Stimulated activated memory B cell treated with anti-CD40 and anti-IgM and Interleukin-4, amounts not matched to agents 10 μg/mL and 1 μg/mL and 100 μg/mL, for 72 hours (primary cell): ENCODE data around the gene HSD17B14.
"Not testable (repeated sequence)": the region's sequence is repeated elsewhere in the genome, so short reads cannot be mapped to it uniquely, and the experiment has no call there.

Source experiments
- ATAC-seq: fragments of 150-1000 bp; cut with Tn5 transposase; 2 replicates; pipeline ENCODE4 v1.10.0; 2021
- H3K27ac Mint-ChIP-seq: one replicate; pipeline ENCODE4 v1.8.0; 2022; ENCODE audit warnings: mild to moderate bottlenecking, mixed read lengths
- H3K27me3 Mint-ChIP-seq: one replicate; pipeline ENCODE4 v1.8.0; 2022; ENCODE audit warnings: mixed read lengths
- H3K36me3 Mint-ChIP-seq: one replicate; pipeline ENCODE4 v1.8.0; 2022; ENCODE audit warnings: mixed read lengths
- H3K4me1 Mint-ChIP-seq: one replicate; pipeline ENCODE4 v1.8.0; 2022; ENCODE audit warnings: mixed read lengths
- H3K4me3 Mint-ChIP-seq: one replicate; pipeline ENCODE4 v1.8.0; 2022; ENCODE audit warnings: mild to moderate bottlenecking, moderate library complexity, mixed read lengths
- H3K9me3 Mint-ChIP-seq: one replicate; pipeline ENCODE4 v1.8.0; 2022; ENCODE audit warnings: mixed read lengths

Gene HSD17B14

DNA sequence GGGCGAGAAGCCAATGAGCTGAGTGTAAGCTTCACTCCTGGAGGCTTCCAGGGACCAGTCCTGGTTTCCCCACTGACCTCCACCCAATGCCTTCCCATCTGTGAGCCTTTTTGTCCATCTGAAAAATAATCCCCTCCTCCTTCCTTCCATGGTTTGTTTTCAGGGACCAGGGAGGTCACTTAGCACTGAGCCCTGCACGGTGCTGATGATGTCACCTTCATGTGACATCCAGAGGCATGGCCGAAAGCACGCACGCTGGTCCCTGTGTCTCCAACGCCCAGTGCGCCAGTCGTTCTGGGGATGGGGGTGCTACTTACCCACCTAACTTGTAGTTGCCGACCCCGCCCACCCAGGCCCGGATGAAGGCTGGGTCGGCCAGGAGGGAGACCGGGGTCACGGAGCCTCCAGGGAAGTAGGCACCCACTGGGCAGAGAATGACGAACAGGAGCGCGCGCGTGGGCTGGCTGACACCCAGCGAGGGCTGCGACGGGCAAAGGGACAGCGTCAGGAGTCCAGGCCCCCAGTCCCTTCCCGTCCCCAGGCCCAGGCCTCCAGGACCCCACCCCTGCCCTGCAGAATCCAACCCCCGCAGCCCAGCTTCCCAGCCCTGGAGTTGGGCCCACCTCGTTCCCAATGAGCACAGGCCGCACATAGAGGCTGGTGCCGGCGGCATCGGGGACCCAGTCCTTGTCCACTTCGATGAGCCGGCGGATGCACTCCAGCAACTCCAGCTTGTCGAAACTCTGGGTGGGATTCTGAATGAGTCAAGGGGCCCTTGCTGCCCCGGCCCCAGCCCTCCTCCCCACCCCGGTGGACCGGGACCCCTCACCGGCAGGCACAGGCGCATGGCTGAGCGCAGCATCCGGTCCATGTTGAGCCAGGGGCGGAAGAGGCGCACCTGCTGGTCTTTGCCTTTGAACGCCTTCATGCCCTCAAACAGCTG is 36.7 kb downstream of the HSD17B14 start:
- Mint-ChIP-seq H3K4me1 (peaks cover 16% of the 10 kb centered on the region), H3K9me3 (no peaks in the 10 kb centered on the region), H3K27ac (no peak overlapping the region), H3K36me3 (no peaks in the 10 kb centered on the region), H3K27me3 (no peaks in the 10 kb centered on the region), H3K4me3 (no peak overlapping the region)
- no peak for ATAC-seq

DNA sequence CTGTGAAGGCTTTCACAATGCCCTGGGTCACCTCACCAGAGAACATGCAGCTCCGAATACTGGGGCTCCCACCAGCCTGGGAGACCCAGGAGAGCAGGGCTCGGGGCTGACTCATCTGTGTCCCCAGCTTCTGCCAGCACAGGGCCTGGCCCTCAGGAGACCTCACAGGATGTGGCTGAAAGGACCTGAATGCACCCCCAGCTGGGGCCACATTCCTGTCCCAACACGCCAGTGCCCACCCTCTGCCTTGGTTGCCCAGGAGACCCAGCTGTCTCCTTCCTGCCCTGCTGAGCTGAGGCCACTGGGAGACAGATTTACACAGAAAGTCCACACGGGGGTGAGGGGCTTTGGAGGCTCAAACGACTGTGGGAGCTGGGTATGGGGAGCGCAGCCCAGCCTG is 37.4 kb downstream of the HSD17B14 start:
- Mint-ChIP-seq H3K9me3 (no peaks in the 10 kb centered on the region), H3K4me1 (peaks cover 20% of the 10 kb centered on the region), H3K27me3 (no peaks in the 10 kb centered on the region), H3K4me3 (no peak overlapping the region), H3K27ac (no peak overlapping the region), H3K36me3 (no peaks in the 10 kb centered on the region)
- ATAC-seq = no peak

DNA sequence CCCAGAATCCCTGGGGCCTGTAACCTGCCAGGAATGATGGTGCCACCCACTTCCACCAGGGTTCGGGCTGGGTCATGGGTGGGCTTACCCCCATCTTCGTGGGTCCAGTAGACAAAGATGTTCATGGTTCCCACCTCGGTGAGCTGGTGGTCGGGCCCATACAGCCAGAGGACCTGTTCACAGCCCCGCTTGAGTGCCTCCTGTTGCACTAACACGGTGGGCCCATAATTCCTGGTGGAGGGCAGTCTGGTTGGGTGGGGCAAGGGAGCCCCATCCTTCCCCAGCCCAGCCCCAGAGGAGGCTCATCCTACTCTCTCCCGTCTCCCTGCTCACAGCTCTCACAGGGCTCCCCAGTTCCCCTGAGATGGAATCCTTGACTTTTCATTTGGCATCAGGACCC is 39.2 kb downstream of the HSD17B14 start:
- no peak for ATAC-seq
- Mint-ChIP-seq H3K36me3 (no peaks in the 10 kb centered on the region), H3K4me1 (peaks cover 20% of the 10 kb centered on the region), H3K27me3 (no peaks in the 10 kb centered on the region), H3K27ac (no peak overlapping the region), H3K4me3 (no peak overlapping the region), H3K9me3 (no peaks in the 10 kb centered on the region)

DNA sequence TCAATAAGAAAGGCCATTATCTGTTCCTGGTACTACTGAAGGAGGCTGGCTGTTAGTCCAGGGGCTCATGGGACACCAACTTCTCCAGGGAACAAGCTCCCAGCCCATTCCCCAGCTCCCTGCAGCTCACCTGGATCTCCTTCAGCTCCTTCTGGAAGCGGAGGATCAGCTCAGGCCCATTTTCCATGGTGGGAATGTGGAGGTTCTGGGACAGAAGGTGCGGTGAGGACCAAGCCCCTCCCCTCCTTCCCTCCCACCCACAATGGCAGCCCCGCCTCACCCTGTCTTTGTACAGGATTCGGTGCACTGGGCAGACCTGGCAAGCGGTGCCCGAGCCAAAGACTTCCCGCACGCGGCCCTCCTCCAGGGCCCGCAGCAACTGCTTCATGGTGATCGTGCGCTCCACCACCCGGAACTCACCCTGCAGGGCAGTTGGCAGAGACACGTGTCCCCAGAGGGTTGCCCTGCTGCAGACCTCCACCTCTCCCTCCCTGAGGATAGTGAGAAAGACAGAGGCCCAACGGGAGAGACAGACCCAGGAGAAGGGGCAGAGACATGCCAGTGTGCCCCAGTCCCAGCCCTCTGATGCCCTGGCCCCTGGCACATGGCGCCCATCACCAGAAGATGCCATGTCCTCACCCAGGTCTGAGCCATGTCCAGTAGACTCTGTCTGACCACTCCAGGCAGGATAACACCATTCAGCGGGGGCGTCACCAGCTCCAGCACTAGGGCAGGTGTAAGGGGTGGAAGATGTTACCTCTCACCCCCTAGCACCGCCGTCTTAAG is 39.8 kb downstream of the HSD17B14 start:
- Mint-ChIP-seq H3K36me3 (no peaks in the 10 kb centered on the region), H3K9me3 (no peaks in the 10 kb centered on the region), H3K27me3 (no peaks in the 10 kb centered on the region), H3K27ac (no peak overlapping the region), H3K4me3 (no peak overlapping the region), H3K4me1 (peaks cover 20% of the 10 kb centered on the region)
- no peak for ATAC-seq

DNA sequence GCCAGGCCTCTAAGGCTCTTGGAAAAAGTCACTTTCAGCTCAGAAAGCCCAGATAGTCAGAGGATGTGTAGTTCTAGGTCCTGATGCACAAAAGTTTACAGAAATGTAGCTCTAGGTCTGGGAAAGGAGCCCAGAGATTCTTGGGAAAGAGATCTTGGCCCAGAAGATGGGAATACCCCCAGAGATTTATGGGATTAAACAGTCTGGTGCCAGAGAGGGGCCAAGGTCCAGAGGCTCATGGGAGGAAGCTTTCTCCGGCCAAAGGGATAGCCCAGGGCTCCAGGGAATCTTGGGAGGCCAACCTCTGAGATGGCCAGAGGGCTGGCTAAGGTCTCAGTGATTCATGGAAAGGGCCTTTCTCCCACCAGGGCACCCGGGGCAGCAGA is 40.6 kb downstream of the HSD17B14 start:
- peak overlapping the region; percentile 92 for H3K27ac Mint-ChIP-seq
- ATAC-seq = no peak
- peaks cover 20% of the 10 kb centered on the region for H3K4me1 Mint-ChIP-seq
- H3K4me3 Mint-ChIP-seq = peak overlapping the region; percentile 93
- no peaks in the 10 kb centered on the region for H3K36me3 Mint-ChIP-seq
- H3K9me3 Mint-ChIP-seq = no peaks in the 10 kb centered on the region
- no peaks in the 10 kb centered on the region for H3K27me3 Mint-ChIP-seq

DNA sequence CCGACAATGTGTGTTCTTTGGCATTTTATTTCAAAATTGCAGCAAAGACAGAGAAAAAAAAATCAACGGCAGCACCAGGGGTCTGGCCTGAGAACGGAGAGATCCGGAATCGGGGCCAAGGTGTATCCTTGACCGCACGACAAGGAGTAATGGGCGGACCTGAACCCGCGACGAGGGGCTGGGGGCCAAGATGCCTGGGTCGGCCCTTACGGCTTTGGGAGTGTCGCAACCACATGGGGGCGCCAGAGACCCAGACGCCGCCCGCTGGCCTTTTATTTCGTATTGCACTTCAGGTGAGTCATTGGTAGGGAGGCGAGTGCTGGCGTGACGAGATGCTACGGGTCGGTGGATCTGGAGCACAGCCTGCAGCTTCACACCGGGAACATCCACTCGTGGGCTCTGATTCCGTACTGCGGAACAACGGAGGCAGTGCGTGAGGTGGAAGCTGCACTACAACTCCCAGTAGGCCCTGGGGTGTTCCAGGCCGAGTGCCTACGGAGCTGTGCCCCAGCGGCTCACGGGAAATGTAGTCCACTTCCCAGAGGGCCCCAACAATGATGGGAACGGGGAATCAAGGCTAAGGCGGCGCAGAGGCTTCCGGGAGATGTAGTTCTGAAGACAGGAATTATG is 41.1 kb downstream of the HSD17B14 start:
- H3K36me3 Mint-ChIP-seq = no peaks in the 10 kb centered on the region

DNA sequence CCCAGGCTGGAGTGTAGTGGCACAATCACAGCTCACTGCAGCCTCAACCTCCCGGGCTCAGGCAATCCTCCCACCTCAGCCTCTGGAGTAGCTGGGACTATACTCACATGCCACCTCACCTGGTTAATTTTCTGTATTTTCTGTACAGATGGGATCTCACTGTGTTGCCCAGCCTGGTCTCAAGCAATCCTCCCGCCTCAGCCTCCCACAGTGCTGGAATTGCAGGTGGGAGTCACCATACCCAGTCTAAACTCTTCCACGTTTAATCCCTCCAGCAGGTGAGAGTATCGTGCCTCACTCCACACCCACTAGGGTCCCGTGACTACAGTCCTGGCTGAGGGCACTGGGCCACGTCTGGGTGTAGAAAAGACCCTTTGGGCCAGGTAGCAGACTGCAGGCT is 42.0 kb downstream of the HSD17B14 start:
- Mint-ChIP-seq H3K9me3 (no peaks in the 10 kb centered on the region), H3K4me1 (peaks cover 20% of the 10 kb centered on the region), H3K27me3 (no peaks in the 10 kb centered on the region), H3K27ac (peak overlapping the region; percentile 92), H3K4me3 (peak overlapping the region; percentile 93), H3K36me3 (no peaks in the 10 kb centered on the region)
- no peak for ATAC-seq

More for the DNA sequence above, 41.1 kb downstream of the HSD17B14 start:
- ATAC-seq = peak; percentile 97
- H3K9me3 Mint-ChIP-seq = no peaks in the 10 kb centered on the region
- peaks cover 20% of the 10 kb centered on the region for H3K4me1 Mint-ChIP-seq
- peak overlapping the region; percentile 92 for H3K27ac Mint-ChIP-seq
- no peaks in the 10 kb centered on the region for H3K27me3 Mint-ChIP-seq
- H3K4me3 Mint-ChIP-seq = peak overlapping the region; percentile 93

DNA sequence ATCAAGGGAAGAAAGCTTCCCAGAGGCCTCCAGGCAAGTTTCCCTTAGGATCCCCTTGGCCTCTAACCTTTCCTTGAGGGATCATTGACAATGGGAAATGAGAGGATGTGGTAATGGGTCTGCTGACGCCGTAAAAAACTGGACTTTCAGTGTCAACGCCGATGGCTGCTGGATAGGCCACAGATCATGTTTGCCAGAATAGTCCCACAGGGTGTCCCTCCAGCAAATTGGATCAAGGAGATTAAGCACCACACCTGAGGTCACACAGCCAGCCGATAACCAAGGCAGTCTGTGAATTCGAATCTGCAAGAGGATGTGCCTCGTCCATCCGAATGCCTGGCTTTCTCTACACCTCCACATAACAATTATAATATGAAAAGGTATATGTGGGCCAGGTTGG is 43.0 kb downstream of the HSD17B14 start:
- no peak for ATAC-seq
- H3K4me3 Mint-ChIP-seq = no peak overlapping the region
- H3K27ac Mint-ChIP-seq = no peak overlapping the region
- no peaks in the 10 kb centered on the region for H3K36me3 Mint-ChIP-seq
- no peaks in the 10 kb centered on the region for H3K27me3 Mint-ChIP-seq
- H3K9me3 Mint-ChIP-seq = no peaks in the 10 kb centered on the region
- H3K4me1 Mint-ChIP-seq = peaks cover 20% of the 10 kb centered on the region

DNA sequence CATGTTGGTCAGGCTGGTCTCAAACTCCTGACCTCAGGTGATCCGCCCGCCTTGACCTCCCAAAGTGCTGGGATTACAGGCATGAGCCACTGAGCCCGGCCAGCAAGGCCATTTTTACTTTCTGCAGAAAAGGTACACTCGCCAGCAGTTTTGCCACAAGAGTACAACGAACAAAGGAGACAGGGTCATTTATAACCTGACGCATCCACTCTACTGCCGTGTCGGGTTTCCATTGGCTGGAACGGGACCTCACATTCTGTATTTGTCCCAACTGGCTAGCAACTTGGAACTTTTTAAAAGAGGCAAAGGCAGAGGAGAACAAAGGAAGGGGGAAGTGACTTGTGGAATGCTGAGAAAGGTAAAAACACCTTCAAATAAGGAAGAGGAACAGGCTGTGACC is 49.0 kb downstream of the HSD17B14 start:
- ATAC-seq, H3K36me3 Mint-ChIP-seq, H3K9me3 Mint-ChIP-seq, H3K27me3 Mint-ChIP-seq, H3K4me3 Mint-ChIP-seq, H3K4me1 Mint-ChIP-seq, H3K27ac Mint-ChIP-seq: not testable (repeated sequence)

DNA sequence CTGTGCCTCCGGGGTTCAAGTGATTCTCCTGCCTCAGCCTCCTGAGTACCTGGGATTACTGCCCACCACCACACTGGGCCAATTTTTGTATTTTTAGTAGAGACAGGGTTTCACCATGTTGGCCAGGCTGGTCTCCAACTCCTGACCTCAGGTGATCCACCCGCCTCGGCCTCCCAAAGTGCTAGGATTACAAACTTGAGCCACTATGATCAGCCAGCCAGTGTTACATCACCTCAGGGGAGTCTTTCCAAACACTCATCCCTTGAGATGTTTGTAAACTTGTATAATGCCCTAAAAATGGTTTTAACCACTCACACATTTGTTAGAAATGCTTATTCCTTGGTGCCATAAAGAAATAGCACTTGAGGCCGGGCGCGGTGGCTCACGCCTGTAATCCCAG is 49.9 kb downstream of the HSD17B14 start:
- not testable (repeated sequence) for H3K36me3 Mint-ChIP-seq, H3K27ac Mint-ChIP-seq, ATAC-seq, H3K9me3 Mint-ChIP-seq, H3K4me3 Mint-ChIP-seq, H3K27me3 Mint-ChIP-seq
- peaks cover 17% of the 10 kb centered on the region for H3K4me1 Mint-ChIP-seq

DNA sequence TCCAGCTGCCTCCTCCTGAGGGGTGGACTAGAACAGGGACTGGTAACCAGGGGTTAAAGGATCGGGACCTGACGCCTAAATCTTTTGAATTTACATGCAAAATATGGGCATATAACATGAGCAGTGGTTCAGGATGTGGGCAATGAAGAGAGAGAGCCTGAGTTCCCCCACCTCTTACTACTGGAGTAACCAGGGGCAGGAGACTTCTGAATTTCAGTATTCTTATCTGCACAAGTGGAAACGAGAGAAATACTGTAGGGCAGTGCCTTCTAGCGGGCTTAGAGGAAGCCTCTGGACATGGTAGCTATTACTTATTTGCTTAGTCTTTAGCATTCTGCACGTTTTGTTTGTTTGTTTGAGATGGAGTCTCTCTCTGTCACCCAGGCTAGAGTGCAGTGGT is 51.8 kb downstream of the HSD17B14 start:
- Mint-ChIP-seq H3K9me3 (no peaks in the 10 kb centered on the region), H3K4me3 (no peak overlapping the region), H3K36me3 (no peaks in the 10 kb centered on the region), H3K27me3 (no peaks in the 10 kb centered on the region), H3K4me1 (peaks cover 30% of the 10 kb centered on the region), H3K27ac (no peak overlapping the region)
- no peak for ATAC-seq

DNA sequence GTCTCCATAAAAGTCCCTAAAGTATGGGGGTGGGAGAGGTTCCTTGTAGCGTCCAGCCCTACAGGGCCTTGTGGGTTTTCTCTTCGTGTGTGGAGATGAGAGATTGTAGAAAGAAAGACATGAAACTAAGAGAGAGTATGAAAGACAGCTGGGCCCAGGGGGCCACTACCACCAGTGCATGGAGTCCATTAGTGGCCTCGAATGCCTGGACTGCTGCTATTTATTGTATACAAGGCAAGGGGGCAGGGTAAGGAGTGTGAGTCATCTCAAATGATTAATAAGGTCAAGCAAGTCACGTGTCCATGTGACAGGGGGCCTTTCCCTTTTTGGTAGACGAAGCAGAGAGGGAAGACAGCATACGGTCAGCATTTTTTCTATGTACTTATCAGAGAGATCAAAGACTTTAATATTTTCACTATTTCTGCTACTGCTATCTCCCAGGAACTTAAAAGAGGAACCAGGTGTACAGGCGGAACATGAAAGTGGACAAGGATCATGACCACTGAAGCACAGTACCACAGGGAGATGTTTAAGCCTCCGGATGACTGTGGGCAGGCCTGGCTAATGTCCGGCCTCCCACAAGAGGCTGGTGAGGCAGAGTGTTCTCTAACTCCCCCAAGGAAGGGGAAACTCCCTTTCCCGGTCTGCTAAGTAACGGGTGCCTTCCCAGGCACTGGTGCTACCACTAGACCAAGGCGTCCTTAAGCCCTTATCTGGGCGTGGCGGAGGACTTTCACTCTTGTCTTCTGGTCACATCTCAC is 55.5 kb downstream of the HSD17B14 start:
- H3K27me3 Mint-ChIP-seq = no peaks in the 10 kb centered on the region
- ATAC-seq = peak; percentile 57
- peak overlapping the region; percentile 18 for H3K27ac Mint-ChIP-seq
- H3K4me3 Mint-ChIP-seq = no peak overlapping the region
- no peaks in the 10 kb centered on the region for H3K9me3 Mint-ChIP-seq
- peaks cover 24% of the 10 kb centered on the region for H3K4me1 Mint-ChIP-seq
- no peaks in the 10 kb centered on the region for H3K36me3 Mint-ChIP-seq

DNA sequence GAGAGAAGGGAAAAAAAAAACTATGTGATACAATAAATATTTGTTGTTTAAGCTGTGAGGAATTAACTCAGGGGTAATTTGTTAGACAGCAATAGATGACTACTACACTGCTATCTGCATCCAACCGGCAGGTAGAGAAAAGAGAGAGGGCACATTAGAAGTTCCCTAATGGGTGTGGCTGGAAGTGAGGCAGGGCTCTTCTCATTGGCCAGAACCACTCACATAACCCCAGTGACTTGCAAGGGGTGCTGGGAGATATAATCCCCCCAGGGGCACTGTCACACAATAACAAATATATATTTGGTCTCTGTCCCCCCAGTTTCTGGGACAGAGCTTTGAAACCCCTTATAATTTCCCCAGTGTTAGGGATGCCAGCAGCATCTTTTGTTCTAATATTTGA is 56.7 kb downstream of the HSD17B14 start:
- Mint-ChIP-seq H3K27ac (no peak overlapping the region), H3K9me3 (no peaks in the 10 kb centered on the region), H3K4me3 (no peak overlapping the region), H3K27me3 (no peaks in the 10 kb centered on the region), H3K4me1 (peaks cover 24% of the 10 kb centered on the region), H3K36me3 (no peaks in the 10 kb centered on the region)
- peak; percentile 42 for ATAC-seq

DNA sequence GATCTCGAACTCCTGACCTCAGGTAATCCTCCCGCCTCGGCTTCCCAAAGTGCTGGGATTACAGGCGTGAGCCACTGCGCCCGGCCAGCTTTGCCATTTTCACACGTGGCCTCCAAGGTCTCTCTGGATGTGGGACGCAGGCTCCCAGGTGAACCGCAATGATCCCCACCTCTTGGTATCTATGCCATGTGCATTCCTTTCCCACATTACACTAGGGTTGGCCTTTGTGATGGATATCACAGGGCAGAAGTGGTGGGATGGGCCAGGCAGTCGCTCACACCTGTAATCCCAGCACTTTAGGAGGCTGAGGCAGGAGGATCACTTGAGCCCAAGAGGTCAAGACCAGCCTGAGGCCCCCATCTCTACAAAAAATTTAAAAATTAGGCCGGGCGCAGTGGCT is 58.6 kb downstream of the HSD17B14 start:
- peaks cover 12% of the 10 kb centered on the region for H3K27me3 Mint-ChIP-seq
- no peak overlapping the region for H3K4me3 Mint-ChIP-seq
- no peaks in the 10 kb centered on the region for H3K9me3 Mint-ChIP-seq
- H3K4me1 Mint-ChIP-seq = peaks cover 24% of the 10 kb centered on the region
- no peaks in the 10 kb centered on the region for H3K36me3 Mint-ChIP-seq
- no peak for ATAC-seq
- no peak overlapping the region for H3K27ac Mint-ChIP-seq

DNA sequence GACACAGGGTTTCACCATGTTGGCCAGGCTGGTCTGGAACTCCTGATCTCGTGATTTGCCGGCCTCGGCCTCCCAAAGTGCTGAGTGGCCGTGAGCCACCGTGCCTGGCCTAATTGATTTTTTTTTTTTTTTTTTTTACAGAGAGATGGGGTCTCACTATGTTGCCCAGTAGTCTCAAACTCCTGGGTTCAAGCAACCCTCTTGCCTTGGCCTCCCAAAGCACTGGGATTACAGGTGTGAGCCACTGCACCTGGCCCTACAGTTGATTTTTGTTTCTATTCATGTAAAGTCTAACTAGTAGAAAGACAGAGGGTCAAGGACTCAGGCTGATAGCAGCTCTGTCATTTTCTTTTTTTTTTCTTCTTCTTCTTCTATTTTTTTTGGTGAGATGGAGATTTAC is 59.2 kb downstream of the HSD17B14 start:
- Mint-ChIP-seq H3K27ac (no peak overlapping the region), H3K4me1 (peaks cover 19% of the 10 kb centered on the region), H3K27me3 (peaks cover 12% of the 10 kb centered on the region), H3K9me3 (no peaks in the 10 kb centered on the region), H3K36me3 (no peaks in the 10 kb centered on the region), H3K4me3 (no peak overlapping the region)
- no peak for ATAC-seq
